GM12874 (cell line): ENCODE data around the gene POLR1G.

Experiments
- CTCF ChIP-seq: IDR thresholded peaks from 2 replicates; pipeline ENCODE4 v1.5.1; 2011; ENCODE audit warnings: low read depth, mild to moderate bottlenecking, control low read depth, low read length, moderate library complexity; ENCODE audit not compliant: insufficient read depth

Gene POLR1G

DNA sequence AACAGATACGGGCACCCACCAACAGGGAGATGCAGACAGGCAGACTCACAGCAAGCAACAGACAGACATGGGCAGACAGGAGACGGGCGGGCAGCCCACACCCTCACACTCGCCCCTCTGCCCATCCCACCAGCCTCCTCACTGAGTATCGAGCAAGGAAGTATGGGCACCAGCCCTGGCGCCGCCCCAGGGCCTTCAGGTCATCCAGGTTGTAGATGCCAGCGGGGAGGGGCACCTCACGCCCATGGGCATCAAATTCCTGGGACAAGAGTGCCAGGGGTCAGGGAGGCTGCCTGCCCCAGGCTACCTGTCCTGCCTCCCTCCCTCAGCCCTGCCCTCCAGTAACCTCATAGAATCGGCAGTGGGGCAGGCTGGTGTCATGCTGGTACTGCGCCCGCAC lies 41.7 kb upstream of the POLR1G start:
- TF ChIP-seq CTCF, result no peak

GRCh38 chr19:45368127-45368526 lies 38.3 kb upstream of the POLR1G start:
- TF ChIP-seq CTCF, result no peak

GRCh38 chr19:45368737-45369340 lies 37.6 kb upstream of the POLR1G start:
- no peak for TF ChIP-seq CTCF

- no peak for TF ChIP-seq CTCF
Observed at GRCh38 chr19:45370410-45371204, 35.8 kb upstream of the POLR1G start, which contains the start of gene ERCC2. Gene ERCC2 (minus strand): TSS chr19:45370573. CDS start chr19:45370540, 33 bp downstream.

DNA sequence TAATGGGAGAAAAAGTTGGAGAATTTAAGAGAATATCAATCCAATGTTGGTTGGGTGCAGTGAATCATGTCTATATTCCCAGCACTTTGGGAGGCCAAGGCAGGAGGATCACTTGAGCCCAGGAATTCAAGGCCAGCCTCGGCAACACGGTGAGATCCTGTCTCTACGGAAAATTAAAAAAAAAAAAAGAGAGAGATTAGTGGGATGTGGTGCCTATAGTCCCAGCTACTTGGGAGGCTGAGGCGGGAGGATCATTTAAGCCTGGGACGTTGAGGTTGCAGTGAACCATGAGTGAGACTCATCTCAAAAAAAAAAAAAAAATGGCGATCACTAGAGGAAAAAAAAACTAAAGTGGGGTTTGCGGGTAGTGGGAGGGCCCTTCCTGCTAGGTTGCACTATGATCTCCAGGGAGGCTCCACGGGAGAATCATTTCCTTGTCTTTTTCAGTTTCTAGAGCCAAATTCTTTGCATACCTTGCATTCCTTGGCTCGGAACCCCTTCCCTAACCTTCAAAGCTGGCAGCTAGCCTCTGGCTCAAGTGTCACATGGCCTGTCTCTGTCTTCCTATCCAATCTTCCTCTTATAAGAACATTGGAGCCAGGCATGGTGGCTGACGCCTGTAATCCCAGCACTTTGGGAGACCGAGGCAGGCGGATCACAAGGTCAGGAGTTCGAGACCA lies 30.3 kb upstream of the POLR1G start:
- TF ChIP-seq CTCF, result no peak

GRCh38 chr19:45380107-45380506 lies 26.3 kb upstream of the POLR1G start:
- TF ChIP-seq CTCF, result no peak

DNA sequence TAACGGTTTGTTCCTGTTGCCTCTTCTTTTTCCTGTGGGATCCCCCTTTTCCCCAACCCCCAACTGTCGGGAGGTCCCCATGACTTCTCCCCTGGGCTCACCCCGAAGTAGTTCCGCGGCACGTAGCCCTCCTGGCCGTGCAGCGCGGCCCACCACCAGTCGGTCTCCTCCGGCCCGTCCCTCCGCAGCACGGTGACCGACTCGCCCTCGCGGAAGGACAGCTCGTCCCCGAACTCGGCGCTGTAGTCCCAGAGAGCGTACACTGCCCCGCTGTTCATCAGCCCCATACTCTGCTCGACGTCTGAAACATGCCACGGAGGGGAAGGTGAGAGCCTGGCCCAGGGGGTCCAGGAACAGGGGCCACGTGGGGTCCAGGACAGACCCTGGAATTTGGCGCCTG lies 24.0 kb upstream of the POLR1G start:
- no peak for TF ChIP-seq CTCF
